GM21825 (cell line): ENCODE data around the gene FNBP1.
"Not testable (repeated sequence)": the region's sequence is repeated elsewhere in the genome, so short reads cannot be mapped to it uniquely, and the experiment has no call there.

ENCODE experiments used
- ATAC-seq: cut with Tn5 transposase; IDR thresholded peaks from one replicate; pipeline ENCODE4 v1.9.1; 2021; ENCODE audit warnings: mild to moderate bottlenecking, moderate library complexity; ENCODE audit not compliant: unreplicated experiment

FNBP1 gene

DNA sequence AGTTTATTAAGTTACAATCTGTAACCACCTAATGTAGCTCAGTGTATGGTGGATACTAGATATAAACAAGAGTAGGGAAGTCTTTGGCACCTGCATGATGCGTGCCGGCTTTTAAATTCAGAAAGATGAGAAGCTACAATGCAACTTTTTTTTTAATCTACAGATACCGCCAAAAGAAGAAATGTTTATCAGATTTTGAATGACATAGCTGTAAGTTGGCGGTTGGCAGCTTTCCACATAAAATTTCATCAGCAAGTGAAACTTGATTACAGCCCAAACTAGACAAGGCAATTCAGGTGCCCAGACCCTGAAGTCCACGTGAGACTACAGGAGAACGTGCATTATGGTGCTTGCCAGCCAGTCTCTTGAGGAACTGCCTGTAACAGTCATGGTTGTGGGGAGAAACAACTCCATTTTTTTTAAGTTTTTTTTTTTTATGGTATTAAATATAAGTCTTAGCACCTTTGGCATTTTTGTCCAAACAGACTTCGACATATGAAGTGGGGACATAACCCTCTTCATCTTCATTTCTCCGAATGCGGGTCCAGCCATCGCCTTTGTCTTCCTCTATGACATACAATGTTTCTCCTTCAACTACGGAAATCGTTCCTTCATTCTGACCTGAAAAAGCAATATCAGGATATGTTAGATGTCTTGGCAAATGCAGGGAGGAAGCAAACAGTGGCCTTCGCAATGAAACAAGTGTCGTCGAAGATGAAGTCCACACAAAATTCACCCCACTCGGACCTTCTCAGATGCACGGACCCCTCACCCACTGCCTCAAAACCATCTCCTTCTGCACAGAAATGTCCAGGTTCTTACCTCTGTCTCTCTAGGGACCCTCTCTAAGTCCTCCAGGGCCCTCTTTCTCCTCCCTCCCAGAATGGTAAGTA, 147.4 kb downstream of the FNBP1 start:
- no peak for ATAC-seq

DNA sequence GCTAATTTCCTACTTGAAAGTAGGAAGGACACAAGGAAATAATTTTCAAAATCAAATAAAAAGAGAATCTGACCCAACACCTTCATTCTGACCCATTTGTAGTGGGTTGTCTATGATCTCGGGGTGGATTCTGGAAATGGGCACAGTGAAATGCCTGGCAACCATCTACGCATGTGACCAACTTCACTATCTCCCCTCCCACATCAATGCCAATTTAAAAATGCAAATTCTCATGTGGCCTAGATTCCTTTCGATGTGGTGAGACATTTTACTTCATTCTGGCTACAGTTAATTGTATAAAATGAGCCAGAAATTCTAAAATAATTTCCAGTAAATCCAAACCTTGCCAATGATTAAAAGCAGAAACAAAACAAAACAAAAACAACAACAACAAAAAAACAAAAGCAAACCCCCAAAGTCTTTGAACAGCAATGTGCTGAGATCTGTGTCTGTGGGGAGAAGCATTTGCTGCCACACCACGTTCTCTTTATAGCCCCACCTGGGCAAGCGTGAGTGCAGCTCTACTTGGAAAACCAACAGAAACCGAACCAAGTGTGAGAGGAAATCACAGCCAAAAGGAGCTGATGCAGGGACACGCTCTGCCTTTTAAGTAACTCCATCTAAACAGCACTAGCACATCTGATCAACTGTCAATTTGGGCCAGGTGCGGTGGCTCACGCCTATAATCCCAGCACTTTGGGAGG, 148.7 kb downstream of the FNBP1 start:
- no peak for ATAC-seq

DNA sequence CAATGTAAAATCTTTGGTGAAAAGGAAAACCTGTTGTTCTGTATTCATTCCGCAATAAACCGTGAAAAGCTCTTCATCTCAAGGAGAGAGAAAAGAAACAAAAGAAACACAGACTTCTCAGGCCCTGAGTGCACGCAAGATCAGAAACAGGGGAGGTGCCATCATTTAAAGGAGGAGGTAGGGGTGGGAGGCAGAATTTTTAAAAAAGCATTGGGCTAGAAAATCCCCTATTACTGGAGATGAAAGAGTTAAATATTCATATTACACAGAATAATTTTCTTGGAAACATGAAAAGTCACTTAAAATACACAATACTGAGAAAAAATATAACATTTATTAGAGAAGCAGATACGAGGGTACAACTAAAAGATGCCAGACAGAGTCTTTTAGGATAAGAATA, 151.4 kb downstream of the FNBP1 start:
- ATAC-seq = no peak

DNA sequence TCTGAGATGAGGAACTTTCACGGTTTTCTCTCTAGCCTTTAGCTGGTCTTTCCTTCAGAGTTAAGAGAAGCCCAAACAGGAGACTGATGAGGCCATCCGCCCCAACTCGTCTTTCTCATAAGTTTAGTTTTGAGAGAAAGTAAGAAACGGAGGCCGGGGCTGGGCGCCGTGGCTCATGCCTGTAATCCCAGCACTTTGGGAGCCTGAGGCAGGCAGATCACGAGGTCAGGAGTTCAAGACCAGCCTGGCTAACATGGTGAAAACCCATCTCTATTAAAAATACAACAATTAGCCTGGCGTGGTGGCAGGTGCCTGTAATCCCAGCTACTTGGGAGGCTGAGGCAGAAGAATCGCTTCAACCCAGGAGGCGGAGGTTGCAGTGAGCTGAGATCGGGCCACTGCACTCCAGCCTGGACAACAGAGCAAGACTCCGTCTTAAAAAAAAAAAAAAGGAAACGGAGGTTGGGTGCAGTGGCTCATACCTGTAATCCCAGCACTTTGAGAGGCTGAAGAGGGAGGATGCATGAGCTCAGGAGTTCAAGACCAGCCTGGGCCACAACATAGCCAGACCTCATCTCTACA, 152.2 kb downstream of the FNBP1 start:
- not testable (repeated sequence) for ATAC-seq

DNA sequence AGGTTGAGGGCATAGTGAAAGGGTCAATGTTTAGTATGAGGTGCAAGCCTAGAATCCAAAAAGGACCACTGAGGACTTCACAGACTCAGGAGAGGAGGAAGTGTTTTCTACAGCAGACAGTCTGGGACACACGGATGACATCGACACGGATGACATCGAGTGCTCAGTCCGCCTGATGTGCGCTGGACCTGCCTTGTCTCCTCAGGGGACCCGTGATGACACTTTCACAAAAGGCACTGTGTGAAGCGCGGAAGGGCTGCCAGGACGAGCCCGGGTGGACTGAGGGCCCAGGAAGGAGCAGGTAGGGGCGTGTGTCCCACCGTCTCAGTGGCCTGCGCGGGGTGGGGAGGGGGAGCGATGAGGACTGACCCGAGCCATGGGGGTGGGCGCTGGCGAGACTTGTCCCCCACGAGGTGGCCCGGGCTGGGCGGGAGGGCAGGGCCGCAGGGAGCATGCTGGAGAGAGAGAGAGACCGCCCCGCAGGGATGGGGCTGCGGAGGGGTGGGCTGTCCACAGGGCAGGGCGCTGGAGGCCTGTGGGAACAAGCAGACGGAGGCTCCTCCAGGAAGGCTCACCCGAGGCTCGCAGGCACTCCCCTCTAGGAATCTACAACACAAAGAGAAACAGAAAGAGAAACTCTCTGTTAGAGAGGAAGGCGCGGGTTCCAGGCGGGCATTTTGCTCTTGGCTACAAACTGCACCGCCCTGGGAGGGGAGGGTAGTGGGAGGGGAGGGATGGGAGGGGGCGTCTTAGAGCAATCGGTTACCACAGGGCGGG, 152.9 kb downstream of the FNBP1 start:
- ATAC-seq = no peak

DNA sequence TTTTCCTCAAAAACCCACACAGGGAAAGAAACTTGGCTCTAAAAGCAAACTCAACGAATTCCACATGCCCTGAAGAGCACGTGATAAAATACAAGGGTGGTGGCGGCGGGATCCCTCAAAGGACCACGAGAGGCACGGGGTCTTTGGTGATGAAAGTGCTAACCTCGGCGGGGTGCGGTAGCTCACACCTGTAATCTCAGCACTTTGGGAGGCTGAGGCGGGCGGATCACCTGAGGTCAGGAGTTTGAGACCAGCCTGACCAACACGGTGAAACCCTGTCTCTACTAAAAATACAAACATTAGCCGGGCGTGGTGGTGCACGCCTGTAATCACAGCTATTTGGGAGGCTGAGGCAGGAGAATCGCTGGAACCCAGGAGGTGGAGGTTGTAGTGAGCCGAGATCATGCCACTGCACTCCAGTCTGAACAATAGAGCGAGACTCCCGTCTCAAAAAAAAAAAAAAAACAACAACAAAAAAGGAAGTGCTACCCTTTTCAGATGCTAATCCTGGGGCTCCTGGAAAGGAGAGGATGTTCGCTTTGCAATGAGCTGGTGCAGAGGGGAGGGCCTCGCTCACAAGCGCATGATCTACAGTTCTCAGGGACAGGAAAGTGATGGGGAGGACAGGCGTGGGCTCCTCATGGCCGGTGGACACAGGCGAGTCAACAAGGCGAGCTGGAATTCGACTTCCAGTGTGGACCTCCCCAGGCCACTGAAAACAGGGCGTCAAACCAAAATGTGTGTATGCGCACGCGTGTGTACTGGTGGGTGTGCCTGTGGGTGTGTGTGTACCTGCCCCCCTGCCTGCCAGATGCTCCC, 153.7 kb downstream of the FNBP1 start:
- ATAC-seq = no peak

DNA sequence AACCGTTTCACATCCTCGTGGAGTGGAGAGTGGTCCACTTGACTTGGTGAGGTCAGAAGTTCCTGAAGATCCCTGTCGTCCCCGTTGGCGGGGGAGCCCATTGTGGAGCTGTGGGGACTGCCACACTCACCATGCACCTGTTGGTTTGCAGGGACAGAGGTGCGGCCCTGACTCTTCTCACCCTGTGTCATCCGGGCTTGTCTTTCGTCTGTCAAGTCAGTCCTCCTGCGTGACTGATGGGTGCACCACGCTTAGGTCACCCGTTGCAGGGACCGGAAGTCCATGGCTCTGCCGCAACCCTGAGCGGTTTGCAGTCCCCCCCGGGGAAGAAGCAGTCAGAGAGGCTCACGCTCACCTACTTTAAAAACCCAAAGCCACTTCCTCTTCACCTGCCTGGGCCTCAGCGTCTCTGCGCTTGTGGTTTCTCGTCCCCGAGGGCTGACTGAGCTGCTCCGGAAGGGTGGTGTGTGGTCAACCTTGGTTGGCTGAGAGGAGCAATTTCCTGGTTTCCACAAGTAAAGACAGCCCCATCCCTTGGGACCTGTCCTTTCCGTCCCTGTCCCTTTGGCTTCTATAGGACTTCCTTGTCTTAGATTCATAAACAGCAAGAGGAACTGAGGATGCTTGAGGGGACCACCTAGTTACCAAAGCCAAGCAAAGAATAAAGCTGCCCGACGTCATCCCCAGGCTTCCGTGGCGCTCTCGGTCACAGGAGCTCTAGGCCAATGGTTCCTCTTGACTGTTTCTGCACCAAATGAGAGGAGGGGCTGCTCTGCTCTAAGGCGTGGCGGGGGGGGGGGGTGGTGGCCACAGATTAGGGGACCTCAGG, 154.5 kb downstream of the FNBP1 start:
- ATAC-seq = peak; percentile 54

DNA sequence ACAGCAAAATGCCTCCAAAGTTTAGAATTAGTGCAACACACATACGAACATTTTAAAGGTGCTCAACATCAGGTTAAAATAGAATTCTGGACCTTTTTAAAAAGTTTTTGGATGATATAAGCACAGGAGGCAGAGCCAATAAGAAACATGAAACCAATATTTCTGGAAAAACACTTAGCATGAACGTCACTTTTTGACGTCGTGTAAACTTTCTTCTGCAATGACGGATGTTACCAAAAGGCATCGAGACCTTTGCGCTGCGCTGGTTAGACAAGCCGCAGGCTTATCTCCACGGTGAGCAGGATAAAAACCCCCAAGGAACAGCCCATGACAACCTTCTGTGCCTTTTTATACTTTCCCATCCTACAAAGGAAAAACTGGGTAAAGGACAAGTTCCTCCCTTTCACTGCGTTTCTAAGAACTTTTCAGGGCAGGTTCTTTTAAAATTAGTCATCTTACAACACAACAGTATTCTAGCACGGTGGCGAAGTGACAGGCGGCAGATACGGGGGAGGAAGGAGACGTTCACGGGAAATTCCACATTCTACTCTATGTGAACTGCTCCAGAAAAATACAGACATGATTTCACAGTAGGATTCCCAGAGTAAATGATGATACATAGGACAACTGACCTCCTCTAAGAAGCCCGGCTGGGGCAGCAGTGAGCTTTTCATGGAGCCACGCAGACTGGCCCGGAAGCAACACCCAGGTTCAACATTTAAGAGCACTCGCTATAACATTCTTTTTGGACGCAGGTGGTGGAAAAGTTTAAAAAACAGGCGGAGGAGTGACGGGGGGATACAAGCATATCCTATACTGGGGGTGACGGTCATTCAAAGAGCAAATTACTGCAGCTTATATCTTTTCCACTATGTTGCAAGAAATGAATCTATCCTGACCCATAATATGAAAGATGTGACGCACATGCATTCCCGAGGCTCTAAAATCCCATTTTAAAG, 155.4 kb downstream of the FNBP1 start:
- no peak for ATAC-seq

DNA sequence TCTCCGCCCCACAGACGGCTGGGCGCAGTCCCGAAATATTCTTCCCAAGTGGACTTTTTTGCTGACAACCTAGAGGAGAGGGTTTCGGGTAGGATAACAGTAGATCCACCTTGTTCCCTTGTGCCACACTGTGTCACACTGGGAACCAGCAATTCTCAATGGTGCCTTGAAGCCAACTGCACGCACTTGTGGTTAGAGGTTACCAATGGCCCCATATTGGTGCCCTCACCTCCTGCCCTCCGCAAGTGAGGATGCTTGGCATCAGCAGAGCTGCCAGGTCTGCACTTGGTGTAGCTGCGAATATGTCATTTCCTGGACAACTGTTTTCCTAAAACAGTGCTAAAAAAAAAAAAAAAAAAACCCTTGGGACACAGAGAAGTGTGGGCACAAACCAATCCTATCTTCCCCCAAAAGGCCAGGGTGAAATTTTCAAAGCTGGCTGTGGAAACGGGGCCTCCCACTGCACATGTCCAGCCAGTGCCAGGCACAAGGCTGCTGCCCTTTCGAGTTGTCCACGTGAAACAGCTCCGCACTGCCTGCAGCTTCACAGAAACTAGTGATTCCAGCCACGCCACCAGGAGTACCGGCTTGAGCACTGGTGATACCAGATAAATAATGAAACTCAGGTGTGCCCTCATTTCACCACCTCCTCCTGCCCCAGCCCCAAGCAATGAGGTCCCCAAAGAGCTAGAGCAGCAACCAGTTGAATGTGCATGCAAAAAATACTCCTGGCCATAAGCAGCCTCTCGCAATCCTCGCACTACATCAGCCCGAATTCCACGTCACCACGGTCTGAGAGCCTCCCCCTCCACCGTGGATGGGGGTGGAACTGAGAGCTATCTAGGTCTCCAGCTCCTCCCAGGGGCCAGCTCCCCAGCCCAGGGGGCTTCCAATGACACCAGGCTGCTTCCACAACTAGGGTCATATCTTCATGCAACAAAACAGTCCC, 156.5 kb downstream of the FNBP1 start:
- no peak for ATAC-seq

DNA sequence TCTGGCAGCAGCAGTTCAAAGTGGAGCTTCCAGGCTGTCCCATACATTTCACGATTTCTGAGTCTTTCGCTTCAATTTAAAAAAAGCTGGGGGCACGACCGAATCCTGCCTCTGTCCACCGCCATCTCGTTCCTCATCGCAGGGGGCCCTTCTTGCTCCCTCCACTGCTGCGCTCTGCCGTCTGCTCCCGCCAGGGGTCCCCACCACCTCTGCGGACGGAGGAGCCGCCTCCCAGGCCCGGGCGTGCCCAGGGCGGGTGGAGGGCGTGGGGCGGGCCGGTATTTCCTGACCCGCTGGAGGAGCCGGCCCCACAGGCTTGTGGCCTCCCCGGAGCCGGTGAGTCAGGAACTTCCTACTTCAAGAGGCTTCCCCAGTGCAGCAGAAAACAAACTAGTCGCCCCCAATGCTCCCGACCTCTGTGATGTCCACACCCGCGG, 157.3 kb downstream of the FNBP1 start:
- ATAC-seq = peak; percentile 23

DNA sequence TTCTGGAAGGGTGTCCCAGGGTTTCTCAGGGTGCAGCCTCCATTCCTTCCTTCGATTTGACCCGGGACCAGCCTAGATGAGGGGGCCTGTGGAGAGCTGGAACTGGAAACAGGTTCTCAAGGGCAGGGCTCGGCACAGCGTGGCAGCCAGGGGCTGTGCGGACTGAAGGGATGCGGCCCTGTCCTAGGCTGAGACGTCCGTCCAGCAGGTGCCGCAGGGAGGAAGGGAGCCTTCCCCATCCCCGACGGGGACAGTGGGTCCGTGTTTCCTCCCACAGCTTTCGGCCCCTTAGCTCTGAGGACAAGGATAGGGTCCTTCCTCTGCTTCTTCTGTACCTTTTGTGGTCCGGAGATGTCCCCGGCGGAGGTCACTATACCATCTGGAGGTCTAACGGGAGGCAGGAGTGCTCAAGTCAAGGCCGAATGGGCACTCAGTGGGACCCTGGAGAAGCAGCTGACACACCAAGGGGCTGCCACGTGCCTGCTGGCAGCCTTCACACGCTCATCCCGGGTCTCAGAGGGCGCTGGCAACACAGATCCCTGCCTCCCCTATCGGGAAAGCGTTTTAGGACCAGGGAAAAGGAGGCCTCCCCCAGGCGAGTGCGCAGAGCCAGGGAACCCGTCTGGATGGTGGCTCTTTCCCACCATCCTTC, 157.8 kb downstream of the FNBP1 start:
- ATAC-seq = no peak

DNA sequence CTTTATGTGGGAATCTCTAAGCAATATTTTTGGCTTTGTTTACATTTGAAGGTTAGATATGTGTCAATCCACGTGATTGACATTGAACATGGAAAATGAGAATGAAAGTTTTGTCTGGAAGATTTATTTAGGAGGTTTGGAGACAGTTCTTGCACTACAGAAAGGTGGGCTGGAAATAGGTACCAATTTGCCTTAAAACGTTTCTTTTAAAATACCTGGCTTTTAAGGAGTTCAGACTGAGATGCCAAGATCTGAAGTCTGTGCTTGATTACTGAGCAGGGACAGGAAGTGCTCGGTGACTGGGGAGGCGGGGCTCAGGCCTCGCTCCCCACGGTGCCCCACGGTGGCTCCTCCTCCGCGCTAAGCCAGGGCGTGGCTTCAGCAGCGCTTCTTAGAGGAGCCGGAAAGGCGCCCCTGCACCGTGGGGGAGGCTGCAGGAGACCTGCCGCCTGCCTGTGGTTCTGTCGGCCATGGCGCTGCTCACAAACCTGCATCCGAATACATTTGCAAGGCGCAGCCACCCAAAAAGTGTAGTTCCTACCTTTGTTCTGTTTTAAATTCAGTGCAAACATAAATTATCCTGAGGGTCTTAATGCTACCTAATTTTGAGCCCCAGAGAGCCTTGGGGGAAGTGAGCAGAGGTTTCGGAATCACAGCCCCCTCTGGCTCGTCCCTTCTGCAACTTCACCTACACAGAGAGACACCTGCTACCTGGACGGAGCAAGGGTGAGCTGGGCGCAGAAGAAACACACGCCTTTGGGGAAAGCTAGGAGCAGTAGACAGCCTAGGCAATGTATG, 158.6 kb downstream of the FNBP1 start:
- peak; percentile 37 for ATAC-seq

DNA sequence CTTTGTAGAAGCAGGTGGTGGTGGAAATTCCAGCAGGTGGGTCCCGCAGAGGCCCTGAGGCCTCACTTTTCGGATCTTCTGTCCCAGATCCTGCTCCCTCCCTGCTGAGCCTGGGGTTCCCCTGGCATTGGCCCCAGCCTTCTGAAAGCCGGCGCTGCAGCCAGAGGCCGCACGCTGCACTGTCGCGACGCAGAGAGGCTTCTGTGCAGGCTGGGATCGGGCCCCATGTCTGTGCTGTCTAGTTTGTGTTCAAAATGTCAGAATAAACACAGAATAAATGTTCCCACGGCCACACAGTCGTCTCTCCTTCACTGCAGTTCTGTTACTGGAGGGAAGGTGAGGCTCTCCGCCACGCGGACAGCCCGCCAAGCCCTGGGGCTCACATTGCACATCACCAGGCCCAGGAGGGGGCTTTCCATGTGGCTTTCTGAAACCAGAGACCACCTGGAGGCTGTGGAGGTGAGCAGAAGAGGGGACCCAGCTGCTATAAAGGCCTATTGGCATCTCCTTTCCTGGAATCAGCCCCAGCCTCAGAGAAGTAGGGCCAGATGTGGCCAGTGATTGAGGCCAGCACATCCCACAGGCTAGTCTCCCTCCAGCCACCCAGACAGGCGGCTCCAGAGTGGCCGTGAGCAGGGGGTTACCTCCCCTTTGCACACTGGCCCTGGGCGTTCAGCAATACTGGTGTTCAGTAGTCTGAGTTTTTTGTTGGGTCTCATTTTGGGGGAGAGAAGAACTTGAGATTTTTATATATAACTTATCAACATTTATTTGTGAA, 161.3 kb downstream of the FNBP1 start:
- no peak for ATAC-seq

DNA sequence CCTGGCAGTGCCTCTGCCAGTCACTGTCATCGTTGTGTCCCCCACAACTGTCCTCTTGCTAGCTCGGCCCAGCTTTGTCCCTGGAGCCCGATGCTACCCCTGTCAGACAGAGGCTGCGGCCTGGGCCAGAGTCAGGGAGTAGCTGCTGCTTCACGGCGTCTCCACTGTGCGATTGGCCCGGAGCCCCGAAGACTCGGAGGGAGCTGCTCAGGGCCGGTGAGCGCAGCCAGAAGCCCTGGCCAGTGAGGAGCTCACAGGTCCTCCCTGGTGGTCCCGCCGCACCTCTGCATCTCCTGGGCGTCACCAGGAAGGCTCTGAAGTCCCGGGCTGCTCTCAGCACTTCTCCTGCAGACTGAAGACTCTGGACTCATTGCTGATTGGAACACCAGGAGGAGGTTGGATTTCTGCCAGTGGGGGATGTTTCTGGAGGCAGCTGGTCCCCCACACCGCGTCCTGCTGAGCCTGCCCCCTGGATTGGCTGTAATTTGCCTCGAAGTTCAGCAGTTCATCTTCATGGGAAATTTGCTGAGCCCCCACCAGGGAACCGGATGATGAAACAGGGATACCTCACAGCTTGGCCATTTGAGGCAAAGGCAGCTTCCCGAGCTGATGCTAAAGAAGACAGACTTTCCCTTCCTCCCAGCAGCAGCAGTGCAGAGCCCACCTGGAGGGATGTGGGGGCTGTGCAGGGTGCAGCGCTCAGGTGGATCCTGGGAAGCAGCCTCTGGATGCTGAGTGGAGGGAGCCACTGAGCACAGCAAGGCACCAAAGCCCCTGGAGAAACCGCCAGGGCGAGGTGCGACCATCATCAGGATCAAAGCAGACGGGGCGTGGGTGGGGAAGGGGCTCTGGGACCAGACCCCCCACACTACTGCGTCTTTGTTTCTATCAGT, 162.1 kb downstream of the FNBP1 start:
- ATAC-seq = no peak
